Gastroesophageal sphincter (tissue), 3 donors: Measurements from ENCODE around the gene FGR.

Source experiments
- EP300 ChIP-seq: sonication (generic); formaldehyde crosslinking; IDR thresholded peaks from one replicate; pipeline ENCODE4 v1.6.1; 2017; ENCODE audit warnings: antibody characterized with exemption, mild to moderate bottlenecking
- POLR2A ChIP-seq, 2 donors: fragments of 450-650 bp; IDR thresholded peaks; one replicate each; pipeline ENCODE4 v1.6.1; 2017; ENCODE audit warnings: antibody characterized with exemption in 2 of 2, mild to moderate bottlenecking in 2 of 2, moderate library complexity in 1 of 2
- POLR2AphosphoS5 ChIP-seq: sonication (generic); formaldehyde crosslinking; IDR thresholded peaks from one replicate; pipeline ENCODE4 v1.6.1; 2017; ENCODE audit warnings: antibody characterized with exemption
- TF ChIP-seq, protein P1 (sequence below), 4 experiments: fragments of 200-600 bp in 2 of 4; fragments of 450-650 bp in 2 of 4; sonication (generic) in 1 of 4; IDR thresholded peaks; one replicate each; pipeline ENCODE4 v1.5.1; 2017 to 2019; ENCODE audit warnings: antibody characterized with exemption in 4 of 4, mild to moderate bottlenecking in 2 of 4, moderate library complexity in 2 of 4

DNA sequence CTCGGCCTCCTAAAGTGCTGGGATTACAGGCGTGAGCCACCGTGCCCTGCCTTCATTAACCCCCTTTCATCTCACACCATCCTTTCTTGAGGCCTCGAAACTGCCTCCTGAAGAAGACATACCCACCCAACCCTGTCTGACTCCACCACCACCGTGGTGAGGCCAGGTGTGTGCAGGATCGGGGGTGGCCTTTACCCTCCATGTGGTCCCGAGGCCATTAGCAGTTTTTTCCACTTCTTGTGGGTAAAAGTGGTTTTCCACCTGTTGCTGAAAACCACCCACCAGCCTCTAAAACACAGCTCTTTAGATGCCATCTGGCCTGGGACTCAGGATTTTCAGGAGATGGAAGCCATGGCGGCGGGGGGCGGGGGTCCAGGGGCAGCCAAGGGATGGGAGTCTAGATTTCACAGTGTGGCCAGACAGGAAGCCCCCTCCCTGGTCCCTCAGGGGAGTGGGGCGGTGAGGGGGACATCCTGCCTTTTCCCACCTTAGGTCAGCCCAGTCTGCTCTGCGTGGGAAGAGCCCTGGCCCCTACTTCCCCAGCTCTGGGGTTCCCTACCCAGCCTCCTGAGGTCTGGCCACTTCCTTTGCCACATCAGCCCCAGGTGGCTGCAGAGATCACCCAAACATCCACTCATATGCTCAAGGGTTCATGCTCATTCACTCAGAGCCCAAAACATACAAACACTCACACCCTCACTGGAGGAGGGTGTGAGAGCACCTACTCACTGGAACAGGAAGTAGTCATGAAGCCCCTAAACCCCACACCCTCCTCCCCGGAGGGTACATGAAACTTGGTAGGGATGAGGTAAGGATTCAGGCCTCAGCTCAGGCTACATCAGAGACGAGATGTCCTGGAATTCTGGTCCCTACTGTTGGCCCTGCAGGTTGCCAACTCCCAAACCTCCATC, 2.3 kb downstream of the FGR start:
- no peak for TF ChIP-seq POLR2AphosphoS5
- TF ChIP-seq EP300: no peak
- TF ChIP-seq, protein P1, sequence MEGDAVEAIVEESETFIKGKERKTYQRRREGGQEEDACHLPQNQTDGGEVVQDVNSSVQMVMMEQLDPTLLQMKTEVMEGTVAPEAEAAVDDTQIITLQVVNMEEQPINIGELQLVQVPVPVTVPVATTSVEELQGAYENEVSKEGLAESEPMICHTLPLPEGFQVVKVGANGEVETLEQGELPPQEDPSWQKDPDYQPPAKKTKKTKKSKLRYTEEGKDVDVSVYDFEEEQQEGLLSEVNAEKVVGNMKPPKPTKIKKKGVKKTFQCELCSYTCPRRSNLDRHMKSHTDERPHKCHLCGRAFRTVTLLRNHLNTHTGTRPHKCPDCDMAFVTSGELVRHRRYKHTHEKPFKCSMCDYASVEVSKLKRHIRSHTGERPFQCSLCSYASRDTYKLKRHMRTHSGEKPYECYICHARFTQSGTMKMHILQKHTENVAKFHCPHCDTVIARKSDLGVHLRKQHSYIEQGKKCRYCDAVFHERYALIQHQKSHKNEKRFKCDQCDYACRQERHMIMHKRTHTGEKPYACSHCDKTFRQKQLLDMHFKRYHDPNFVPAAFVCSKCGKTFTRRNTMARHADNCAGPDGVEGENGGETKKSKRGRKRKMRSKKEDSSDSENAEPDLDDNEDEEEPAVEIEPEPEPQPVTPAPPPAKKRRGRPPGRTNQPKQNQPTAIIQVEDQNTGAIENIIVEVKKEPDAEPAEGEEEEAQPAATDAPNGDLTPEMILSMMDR (IDR thresholded peaks at IDR 0.05): no peak
- TF ChIP-seq POLR2A (IDR thresholded peaks at IDR 0.05): no peak
